Measurements from ENCODE around the gene UEVLD.

UEVLD gene

DNA sequence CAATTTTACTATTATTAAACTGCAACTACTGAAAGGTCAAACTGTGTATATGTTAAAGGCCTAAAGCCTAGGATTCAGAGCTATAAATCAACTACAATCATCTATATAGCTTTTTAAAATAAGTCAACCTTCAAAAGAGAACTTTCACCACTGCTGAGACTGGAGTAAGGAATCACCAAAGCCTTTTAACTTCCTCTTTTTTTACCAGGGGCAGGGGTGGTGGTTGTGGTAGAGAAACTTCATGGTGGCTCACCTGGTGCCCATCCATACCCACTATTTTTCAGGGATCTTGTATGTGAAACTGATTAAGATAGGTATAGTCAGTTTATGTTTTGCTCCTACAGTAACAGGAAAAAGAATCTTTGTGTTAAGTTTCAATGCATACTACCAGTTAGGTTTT lies 93.3 kb downstream of the UEVLD start:
- DNase-seq = peak; percentile 52

DNA sequence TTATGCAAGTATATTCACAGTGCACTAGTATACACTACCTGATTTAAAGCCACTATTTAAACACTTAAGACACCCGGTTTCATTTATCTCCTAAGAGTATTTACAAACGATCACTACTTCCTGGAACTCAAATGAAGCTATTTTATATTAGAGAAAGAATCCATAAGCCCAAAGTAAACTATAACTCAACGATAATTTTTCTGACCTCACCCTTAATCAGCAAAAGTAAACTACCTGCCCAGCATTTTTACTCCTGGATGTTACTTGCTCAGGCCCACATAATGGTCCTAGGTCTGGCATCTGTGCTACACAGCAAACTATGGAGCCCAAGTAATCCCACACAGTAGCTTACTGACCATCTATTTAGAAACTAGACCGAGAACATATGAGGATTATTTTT lies 95.2 kb downstream of the UEVLD start:
- no peak for DNase-seq

- peak; percentile 10 for DNase-seq
These were observed 95.6 kb downstream of the UEVLD start for GRCh38 chr11:18492888-18493287.

DNA sequence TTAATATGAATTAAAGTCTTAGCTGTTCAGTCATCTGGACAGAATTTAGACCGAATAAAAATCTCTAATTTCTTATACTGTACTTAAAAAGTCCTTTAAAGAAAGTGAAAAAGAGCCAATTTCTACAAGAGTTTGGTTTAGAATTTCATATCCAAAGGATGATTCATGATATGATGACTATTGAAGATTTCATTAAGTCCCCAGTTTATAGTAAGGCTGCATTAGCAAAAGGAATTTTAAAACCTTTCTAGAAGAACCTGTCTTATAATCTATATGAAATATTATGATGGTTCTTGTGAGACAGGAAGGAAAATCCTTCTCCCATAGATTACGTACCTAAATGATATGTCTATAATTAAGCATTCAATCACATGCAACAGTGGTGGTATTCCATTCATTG lies 96.6 kb downstream of the UEVLD start:
- DNase-seq = no peak

DNA sequence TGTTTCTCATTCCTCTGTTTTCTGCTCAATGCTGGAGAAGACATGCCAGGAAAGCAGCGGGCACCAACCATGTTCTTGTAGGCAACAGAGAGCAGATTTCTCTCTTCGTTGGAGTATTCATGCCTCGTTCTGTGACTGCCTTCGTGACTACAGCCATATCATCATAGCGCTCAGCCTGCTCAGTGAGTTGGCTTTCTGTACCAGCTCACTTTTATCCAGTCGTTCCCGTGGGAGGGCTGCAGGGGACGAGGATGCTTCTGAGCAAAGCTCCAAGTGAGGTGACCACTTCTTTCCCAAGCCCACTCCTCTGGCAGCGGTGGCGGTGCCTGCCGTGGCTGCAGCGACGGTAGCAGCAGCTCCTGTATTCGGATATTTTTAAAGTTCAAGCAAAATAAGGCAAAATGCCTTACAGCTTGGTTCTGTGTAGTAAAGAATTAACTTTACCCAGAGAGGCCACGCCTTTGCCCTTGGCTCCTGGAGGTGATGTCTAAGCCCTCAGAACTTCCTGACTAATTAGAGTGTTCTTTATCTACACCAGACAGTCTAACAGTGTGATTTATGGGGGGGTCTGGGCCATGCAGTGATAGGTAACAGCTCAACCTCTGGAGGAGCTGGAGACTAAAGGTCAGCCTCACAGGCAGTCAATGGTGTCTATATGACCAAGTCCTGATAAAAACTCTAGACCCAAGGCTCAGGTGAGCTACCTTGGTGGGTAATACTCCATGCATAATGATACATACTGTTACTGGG lies 97.6 kb downstream of the UEVLD start:
- DNase-seq = peak; percentile 4

DNA sequence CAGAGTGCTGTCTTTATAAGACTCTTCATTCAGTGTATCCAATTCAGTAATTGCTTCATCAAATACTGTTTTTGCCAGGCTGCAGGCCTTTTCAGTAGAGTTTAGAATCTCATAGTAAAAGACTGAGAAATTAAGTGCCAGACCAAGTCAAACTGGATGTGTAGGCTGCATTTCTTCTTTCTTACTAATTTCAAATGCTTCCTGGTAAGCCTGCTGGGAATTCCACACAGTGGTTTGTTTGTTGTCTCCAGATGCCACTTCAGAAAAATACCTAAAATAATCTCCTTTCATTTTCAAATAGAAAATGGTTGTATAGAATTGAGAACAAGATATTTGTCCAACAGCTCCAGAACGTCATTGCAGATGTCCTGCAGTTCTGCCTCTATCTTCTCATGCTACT lies 98.2 kb downstream of the UEVLD start:
- DNase-seq = no peak

DNA sequence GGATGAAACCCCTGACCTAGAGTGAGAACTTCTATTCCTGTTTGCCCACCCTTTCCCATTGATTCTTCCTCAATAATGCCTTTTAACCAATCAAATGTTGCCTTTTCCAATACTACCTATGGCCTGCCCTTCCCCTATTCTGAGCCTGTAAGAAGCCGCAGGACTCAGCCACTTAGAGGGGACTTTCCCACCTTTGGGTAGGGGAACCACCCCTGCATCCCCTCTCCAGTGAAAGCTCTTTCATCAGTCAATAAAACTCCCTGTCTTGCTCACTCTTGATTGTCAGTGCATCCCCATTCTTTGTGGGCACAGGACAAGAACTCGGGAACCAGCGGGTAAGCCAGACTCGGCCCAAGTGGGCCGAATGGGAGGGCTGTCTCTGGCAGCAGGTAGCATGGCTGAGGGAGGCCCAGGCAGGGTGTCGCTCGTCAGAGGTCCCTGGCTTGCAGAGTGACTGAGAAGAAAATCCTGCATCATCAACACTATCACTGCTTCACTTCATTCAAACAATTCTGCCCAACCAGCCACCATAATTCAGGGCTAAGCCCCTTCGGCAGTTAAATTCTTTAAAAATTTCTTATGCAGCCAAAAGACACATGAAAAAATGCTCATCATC lies 102.5 kb downstream of the UEVLD start:
- no peak for DNase-seq

Measured in hematopoietic multipotent progenitor cell treated with erythropoietin and hydrocortisone succinate and interleukin-3 and kit ligand, for 4 days (in vitro differentiated cells).